Testis (tissue), 2 donors: ENCODE results near the gene TCAF1.

Experiments used
- POLR2A ChIP-seq: fragments of 450-650 bp; IDR thresholded peaks from one replicate; pipeline ENCODE4 v1.6.1; 2017; ENCODE audit warnings: antibody characterized with exemption, mild to moderate bottlenecking, moderate library complexity
- TF ChIP-seq, protein P1 (sequence below), 3 experiments: fragments of 450-650 bp in 2 of 3; fragments of 200-600 bp in 1 of 3; sonication (generic) in 1 of 3; IDR thresholded peaks; one replicate each; pipeline ENCODE4 v1.5.1; 2016 to 2019; ENCODE audit warnings: antibody characterized with exemption in 3 of 3, mild to moderate bottlenecking in 2 of 3, moderate library complexity in 1 of 3

DNA sequence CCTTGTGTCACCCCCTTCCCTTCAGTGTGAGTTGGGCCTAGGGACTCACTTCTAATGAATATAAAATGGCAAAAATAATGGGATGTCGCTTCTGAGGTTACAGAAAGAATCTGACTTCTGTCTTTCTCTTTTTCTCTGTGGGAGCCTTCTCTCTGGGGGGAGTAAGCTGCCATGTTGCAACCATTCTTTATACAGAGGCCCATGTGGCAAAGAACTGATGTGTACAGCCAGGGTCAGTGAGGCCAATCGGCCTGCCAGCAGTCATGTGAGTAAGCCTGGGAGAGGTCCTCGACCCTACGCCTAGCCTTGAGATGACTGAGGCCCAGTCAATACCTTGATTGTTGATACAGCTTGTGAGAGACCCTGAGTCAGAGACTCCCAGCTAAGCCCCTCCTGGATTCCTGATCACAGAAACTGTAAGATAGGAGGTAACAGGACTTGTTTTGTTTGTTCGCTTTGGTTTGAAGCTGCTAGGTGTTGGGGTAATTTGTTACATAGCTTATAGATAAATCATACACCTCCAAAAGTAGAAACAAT lies 1.7 kb downstream of the TCAF1 start:
- TF ChIP-seq, protein P1, sequence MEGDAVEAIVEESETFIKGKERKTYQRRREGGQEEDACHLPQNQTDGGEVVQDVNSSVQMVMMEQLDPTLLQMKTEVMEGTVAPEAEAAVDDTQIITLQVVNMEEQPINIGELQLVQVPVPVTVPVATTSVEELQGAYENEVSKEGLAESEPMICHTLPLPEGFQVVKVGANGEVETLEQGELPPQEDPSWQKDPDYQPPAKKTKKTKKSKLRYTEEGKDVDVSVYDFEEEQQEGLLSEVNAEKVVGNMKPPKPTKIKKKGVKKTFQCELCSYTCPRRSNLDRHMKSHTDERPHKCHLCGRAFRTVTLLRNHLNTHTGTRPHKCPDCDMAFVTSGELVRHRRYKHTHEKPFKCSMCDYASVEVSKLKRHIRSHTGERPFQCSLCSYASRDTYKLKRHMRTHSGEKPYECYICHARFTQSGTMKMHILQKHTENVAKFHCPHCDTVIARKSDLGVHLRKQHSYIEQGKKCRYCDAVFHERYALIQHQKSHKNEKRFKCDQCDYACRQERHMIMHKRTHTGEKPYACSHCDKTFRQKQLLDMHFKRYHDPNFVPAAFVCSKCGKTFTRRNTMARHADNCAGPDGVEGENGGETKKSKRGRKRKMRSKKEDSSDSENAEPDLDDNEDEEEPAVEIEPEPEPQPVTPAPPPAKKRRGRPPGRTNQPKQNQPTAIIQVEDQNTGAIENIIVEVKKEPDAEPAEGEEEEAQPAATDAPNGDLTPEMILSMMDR (IDR thresholded peaks at IDR 0.05) = no peak
- TF ChIP-seq POLR2A = no peak
